Stimulated activated naive CD4-positive, alpha-beta T cell (primary cell): Measurements from ENCODE around the gene TMEM255B.
"Not testable (repeated sequence)": the region's sequence is repeated elsewhere in the genome, so short reads cannot be mapped to it uniquely, and the experiment has no call there.

Experiments
- DNase-seq, 6 experiments: peaks; one replicate each; lab custom pipeline; 2025; lab: John Stamatoyannopoulos, UW

The TMEM255B gene

DNA sequence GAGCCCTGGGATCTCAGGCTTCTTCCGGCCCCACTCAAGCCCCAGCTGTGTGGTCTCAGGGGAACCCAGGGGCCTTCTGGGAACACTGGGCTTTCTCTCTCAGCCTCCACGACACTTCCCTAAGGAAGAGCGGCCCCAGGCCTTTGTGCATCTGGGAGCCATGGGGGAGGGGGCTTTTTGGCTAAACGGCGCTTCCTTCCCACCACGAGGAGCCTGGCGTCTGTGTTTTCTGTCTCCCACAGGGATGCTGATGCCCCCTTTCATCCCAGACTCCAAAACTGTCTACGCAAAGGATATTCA lies 24.2 kb upstream of the TMEM255B start:
- no peak for DNase-seq

DNA sequence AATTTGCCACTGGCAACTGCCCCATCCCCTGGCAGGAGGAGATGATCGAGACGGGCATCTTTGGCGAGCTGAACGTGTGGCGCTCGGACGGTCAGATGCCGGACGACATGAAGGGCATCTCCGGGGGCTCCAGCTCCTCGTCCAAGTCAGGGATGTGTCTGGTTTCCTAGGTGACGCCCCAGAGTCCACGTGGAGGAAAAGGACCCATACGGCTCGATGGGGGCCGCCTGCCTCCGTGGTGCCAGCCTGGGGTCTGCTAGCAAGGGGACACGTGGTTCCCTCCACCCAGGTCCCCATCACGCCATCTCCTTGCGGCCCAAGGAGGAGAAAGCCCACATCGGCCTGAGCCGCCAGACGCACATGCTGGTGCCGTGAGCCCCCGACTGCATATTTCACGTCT lies 23.8 kb upstream of the TMEM255B start:
- DNase-seq = no peak

- DNase-seq = no peak
Measured at GRCh38 chr13:113735750-113736149, 23.3 kb upstream of the TMEM255B start.

DNA sequence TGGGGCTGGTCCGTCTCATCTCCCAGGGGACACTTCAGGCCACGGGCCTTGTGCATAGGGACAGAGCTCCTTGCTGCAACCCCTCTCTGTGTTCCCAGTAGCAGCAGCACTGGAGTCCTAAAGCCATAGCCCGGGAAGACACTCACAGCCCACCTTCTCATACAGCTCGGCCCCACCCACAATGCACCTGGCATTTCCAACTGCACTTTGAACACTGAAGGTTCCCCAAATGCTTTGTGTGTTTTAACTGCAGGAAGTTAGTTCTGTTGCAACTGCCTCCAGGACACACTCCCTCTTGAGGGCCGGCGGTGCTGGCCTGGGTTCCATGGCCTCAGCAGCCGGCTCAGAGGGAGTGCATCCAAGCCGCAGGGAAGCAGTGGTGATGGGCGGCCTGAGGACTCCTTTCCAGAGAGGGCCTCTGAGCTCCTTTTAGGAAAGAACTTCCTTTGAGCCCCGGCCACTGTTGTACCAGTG lies 22.7 kb upstream of the TMEM255B start:
- no peak for DNase-seq

- no peak for DNase-seq
Measured at GRCh38 chr13:113737803-113738202, 21.2 kb upstream of the TMEM255B start.

GRCh38 chr13:113739527-113740285 lies 19.3 kb upstream of the TMEM255B start:
- no peak for DNase-seq

DNA sequence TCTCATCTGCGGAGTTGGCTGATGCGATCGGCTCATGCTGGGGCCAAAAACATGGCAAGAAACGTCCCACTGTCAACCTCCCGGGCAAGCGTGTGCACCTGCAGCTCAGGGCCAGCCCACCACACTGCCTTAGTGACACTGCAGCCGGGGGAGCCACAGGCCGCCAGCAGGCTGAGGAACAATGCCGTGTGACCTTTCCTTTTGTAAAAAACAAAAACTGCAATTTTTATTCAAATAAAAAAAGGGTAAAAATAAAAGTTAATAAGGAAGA lies 18.8 kb upstream of the TMEM255B start:
- DNase-seq = no peak

GRCh38 chr13:113740661-113741060 lies 18.4 kb upstream of the TMEM255B start:
- DNase-seq = no peak

DNA sequence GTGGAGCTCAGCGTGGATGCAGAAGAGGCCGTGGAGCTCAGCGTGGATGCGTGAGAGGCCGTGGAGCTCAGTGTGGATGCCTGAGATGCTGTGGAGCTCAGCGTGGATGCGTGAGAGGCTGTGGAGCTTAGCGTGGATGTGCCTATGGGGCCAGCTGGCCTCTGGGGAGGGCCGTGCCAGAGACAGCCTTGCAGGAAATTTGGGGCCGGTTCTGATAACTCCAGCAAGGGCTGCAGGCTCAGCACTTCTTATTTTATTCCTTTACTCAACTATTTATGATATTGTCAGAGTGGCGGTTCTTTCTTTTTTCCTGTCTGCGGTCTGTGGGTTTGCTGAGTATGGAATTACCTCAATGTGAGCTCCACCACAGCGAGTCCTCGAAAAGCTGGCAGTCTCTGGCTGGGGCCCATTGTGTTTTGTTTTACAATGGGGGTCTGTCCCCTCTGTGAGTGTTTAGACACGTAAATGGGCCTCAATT lies 17.8 kb upstream of the TMEM255B start:
- peak in 3 of 6 experiments; percentile 38 to 41 (median 39) for DNase-seq

GRCh38 chr13:113742000-113742441 lies 17.0 kb upstream of the TMEM255B start:
- peak in 2 of 6 experiments; percentile 12 to 17 for DNase-seq

- no peak for DNase-seq
Measured at GRCh38 chr13:113742445-113743120, 16.4 kb upstream of the TMEM255B start.

DNA sequence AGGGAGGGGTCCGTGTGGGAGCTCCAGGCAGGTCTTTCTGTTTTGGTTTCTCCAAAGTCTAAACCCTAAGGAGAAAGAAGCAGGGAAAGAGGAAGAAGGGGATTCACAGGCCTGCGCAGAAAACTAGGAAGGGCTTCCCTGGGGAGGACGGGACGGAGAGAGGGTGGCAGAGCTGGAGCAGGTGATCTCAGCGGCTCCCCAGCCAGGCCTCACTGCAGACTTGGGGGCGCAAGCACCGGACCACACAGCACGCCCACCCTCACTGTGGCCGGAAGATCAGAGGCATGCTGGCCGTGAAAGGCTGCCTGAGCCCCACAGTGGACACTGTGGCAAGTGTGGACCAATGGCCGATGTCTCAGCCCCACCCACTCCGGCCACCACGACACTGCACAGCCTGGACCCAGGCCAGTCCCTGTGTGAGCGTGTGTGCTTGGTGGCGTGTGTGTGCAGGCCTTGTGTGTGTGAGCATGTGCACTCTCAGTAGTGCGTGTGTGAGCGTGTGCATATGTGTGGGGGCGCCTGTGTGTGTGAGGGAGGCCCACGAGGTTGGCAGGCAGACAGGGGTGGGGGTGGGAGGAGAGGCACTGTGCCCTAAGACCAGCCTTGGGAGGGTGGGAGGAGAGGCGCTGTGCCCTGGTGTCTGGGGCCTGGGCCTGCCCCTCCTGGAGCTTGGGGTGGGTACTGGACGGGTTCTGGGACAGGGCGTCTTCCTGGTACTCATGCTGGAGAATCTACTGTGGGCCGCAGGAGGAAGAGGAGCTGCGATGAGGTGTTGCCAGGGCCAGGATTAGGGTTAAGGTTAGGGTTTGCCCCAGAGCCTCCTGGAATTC lies 15.4 kb upstream of the TMEM255B start:
- DNase-seq = no peak

DNA sequence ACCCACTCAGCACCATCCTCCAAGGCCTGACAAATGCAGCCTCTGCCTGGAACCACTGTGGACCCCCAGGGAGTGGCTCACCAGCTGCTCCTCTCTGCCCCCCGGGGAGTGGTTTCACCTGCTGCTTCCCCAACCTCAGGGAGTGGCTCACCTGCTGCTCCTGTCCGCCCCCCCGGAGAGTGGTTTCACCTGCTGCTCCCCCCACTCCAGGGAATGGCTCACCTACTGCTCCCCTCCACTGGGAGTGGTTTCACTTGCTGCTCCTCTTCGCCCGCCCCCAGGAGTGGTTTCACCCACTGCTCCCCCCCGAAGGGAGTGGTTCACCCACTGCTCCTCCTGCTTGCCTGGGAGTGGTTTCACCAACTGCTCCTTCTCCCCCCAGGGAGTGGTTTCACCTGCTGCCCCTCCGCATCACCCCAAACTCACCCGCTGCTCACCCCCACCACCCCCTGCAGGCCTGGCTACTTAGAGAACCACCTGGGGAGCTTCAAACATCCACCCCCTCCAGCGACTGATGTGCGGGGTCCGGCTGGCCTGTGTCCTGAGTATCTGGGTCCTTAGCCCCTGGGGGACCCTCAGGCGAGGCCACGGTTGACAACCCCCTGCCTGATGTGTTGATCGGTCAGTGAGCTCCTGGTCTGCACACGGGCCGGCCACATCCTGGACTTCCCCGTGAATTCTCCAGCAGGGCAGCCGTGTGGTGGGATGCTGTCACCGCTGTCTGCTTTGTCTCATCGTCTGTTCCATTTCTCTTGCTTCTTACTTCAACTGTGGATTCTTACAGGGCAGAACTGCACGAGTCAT lies 14.6 kb upstream of the TMEM255B start:
- DNase-seq = no peak

- DNase-seq = no peak
Measured at GRCh38 chr13:113745059-113745458, 14.0 kb upstream of the TMEM255B start.

- not testable (repeated sequence) for DNase-seq
Measured at GRCh38 chr13:113745500-113746142, 13.4 kb upstream of the TMEM255B start.

GRCh38 chr13:113746143-113746525 lies 12.9 kb upstream of the TMEM255B start:
- no peak for DNase-seq

DNA sequence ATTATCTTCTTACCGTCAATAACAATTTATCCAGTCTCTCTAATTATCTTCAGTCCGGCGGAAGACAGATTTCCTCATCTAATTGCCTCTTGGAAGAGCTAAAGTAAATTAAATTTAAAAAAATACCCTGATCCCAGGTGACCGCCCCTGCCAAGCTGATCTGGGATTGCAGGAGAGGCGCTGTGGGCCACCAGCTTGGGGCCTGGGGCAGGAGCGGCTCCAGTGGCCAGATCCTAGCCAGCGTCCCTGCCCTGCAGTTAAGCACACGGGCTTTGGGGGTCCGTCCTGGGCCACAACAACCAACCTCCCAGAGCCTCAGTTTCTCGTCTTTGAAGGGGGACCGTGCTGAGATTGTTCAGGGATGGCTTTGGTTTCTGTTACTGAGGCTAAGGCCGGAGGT lies 12.4 kb upstream of the TMEM255B start:
- DNase-seq = no peak

DNA sequence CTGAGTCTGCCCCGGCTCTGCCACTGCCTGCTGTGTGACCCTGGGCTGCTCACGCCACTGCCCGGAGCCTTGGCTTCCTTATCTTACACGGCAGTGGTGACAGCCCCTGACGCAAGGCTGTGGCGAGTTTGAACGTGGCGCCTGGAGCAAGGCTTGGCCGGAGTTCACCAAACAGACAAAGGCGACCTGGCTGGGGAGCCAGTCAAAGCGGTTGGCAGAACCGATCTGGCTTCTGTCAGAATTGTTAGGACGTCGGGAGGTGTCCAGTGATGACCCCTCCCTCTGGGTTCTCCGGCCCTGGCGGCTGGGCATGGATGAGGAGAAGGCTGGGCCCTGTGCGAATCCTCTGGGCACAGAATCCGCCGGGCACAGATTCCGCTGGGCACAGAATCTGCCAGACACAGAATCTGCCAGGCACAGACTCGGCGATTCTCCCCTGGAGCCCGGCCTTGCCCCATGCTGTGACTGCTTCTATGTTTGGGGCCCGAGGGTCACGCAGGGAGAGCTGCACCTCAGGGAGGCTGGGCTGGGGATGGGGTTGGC lies 11.7 kb upstream of the TMEM255B start:
- DNase-seq = no peak

GRCh38 chr13:113748101-113748861 lies 10.7 kb upstream of the TMEM255B start:
- no peak for DNase-seq

- no peak for DNase-seq
Measured at GRCh38 chr13:113748862-113749451, 10.1 kb upstream of the TMEM255B start.
